RPMI7951 (cell line): Measurements from ENCODE around the gene P2RX3. TPM values are rescaled to one million over a fixed set of nuclear protein-coding genes. Genes with fewer than 3 reads are reported as not detected.
A peak's percentile ranks its signal among the peaks of the same experiment; 100 is the strongest.
"Not testable (repeated sequence)": the region's sequence is repeated elsewhere in the genome, so short reads cannot be mapped to it uniquely, and the experiment has no call there.

Source experiments
- DNase-seq: peaks from one replicate; pipeline ENCODE4 v3.0.0-alpha.2; 2012; ENCODE audit warnings: low read depth
- total RNA-seq: library from RNA; depleted of rRNA; stranded (reverse); fragments of >200 nt; shearing (Covaris generic); gene quantifications from 2 replicates; pipeline ENCODE4 v1.2.3, GENCODE V29; 2014

P2RX3 gene
- total RNA-seq, 1 experiment from 2014 or later, result not detected

GRCh38 chr11:57397394-57397990 is 59.3 kb downstream of the P2RX3 start:
- no peak for DNase-seq

- DNase-seq, result no peak
Measured at GRCh38 chr11:57399221-57399620, 61.1 kb downstream of the P2RX3 start.

- no peak for DNase-seq
Measured at GRCh38 chr11:57399972-57400578, 61.9 kb downstream of the P2RX3 start.

GRCh38 chr11:57402188-57403002 is 64.2 kb downstream of the P2RX3 start:
- peak; percentile 63 for DNase-seq

- DNase-seq, result not testable (repeated sequence)
Measured at GRCh38 chr11:57403003-57403801, 65.0 kb downstream of the P2RX3 start.

- DNase-seq, result no peak
Measured at GRCh38 chr11:57403802-57404147, 65.6 kb downstream of the P2RX3 start.

- no peak for DNase-seq
Measured at GRCh38 chr11:57405271-57405860, 67.2 kb downstream of the P2RX3 start.

GRCh38 chr11:57406337-57406904 is 68.3 kb downstream of the P2RX3 start:
- DNase-seq, result peak; percentile 65

GRCh38 chr11:57407010-57407920 is 69.1 kb downstream of the P2RX3 start:
- DNase-seq, result no peak

- DNase-seq, result no peak
Measured at GRCh38 chr11:57407941-57408475, 69.9 kb downstream of the P2RX3 start.

- no peak for DNase-seq
Measured at GRCh38 chr11:57408771-57409170, 70.6 kb downstream of the P2RX3 start.

- DNase-seq, result no peak
Measured at GRCh38 chr11:57409321-57410100, 71.4 kb downstream of the P2RX3 start.

GRCh38 chr11:57410287-57410686 is 72.1 kb downstream of the P2RX3 start:
- DNase-seq, result peak; percentile 52

- DNase-seq, result no peak
Measured at GRCh38 chr11:57413681-57414080, 75.5 kb downstream of the P2RX3 start.

- no peak for DNase-seq
Measured at GRCh38 chr11:57414612-57415212, 76.6 kb downstream of the P2RX3 start.

- DNase-seq, result no peak
Measured at GRCh38 chr11:57416436-57416835, 78.3 kb downstream of the P2RX3 start.

- no peak for DNase-seq
Measured at GRCh38 chr11:57417056-57417455, 78.9 kb downstream of the P2RX3 start.

- DNase-seq, result no peak
Measured at GRCh38 chr11:57418131-57418530, 80.0 kb downstream of the P2RX3 start.

GRCh38 chr11:57419146-57419545 is 81.0 kb downstream of the P2RX3 start:
- DNase-seq, result no peak
